ENCODE results near the gene FGF21.

Gene FGF21

GRCh38 chr19:48798937-48799336 lies 43.6 kb downstream of the FGF21 start:
- ChIA-PET CTCF (interaction anchor here (0.8 to 13.1 kb wide), 3 partner anchors 11 to 45 kb away, joined by 5 to 291 read pairs (median 5); partner anchors contain the start of gene HSD17B14), POLR2A (no interaction called here)
- no peak for DNase-seq (ENCODE audit: extremely low spot score)
- TF ChIP-seq CTCF (IDR thresholded peaks at IDR 0.05; ENCODE audit: control extremely low read depth, extremely low read depth, low read depth, missing control alignments), result no peak

GRCh38 chr19:48799358-48800300 lies 44.3 kb downstream of the FGF21 start:
- CTCF ChIA-PET, result interaction anchor here (0.8 to 13.1 kb wide), 4 partner anchors 11 to 45 kb away, joined by 3 to 291 read pairs (median 4); no protein-coding TSS in a partner anchor
- POLR2A ChIA-PET, result no interaction called here
- no peak for TF ChIP-seq CTCF (IDR thresholded peaks at IDR 0.05; ENCODE audit: control extremely low read depth, extremely low read depth, low read depth, missing control alignments)

GRCh38 chr19:48802623-48803022 lies 47.3 kb downstream of the FGF21 start:
- CTCF ChIA-PET, result interaction anchor here (1.2 to 4.2 kb wide), 4 partner anchors 9 to 39 kb away, joined by 3 to 20 read pairs (median 4); no protein-coding TSS in a partner anchor
- POLR2A ChIA-PET, result no interaction called here
- peak; percentile 0 for DNase-seq (ENCODE audit: extremely low spot score)

More at GRCh38 chr19:48799358-48800300, 44.3 kb downstream of the FGF21 start:
- DNase-seq (ENCODE audit: extremely low spot score), result no peak

GRCh38 chr19:48804496-48804895 lies 49.2 kb downstream of the FGF21 start:
- ChIA-PET CTCF (interaction anchor here (1.0 to 5.3 kb wide), 4 partner anchors 9 to 40 kb away, joined by 3 to 44 read pairs (median 12); no protein-coding TSS in a partner anchor), POLR2A (no interaction called here)
- no peak for TF ChIP-seq CTCF (IDR thresholded peaks at IDR 0.05; ENCODE audit: control extremely low read depth, extremely low read depth, low read depth, missing control alignments)
- DNase-seq (ENCODE audit: extremely low spot score), result no peak

More at GRCh38 chr19:48802623-48803022, 47.3 kb downstream of the FGF21 start:
- TF ChIP-seq CTCF (IDR thresholded peaks at IDR 0.05; ENCODE audit: control extremely low read depth, extremely low read depth, low read depth, missing control alignments), result no peak

GRCh38 chr19:48805452-48805851 lies 50.1 kb downstream of the FGF21 start:
- no peak for TF ChIP-seq CTCF (IDR thresholded peaks at IDR 0.05; ENCODE audit: control extremely low read depth, extremely low read depth, low read depth, missing control alignments)
- CTCF ChIA-PET, result interaction anchor here (2.2 to 5.3 kb wide), 3 partner anchors 10 to 37 kb away, joined by 11 to 44 read pairs (median 13); no protein-coding TSS in a partner anchor
- no peak for DNase-seq (ENCODE audit: extremely low spot score)
- POLR2A ChIA-PET, result no interaction called here

GRCh38 chr19:48806518-48806817 lies 51.1 kb downstream of the FGF21 start:
- CTCF ChIA-PET, result interaction anchor here (1.1 to 5.3 kb wide), 8 partner anchors 11 to 187 kb away, joined by 3 to 44 read pairs (median 8); partner anchors contain the start of genes GYS1, HSD17B14 and RUVBL2
- no peak for TF ChIP-seq CTCF (IDR thresholded peaks at IDR 0.05; ENCODE audit: control extremely low read depth, extremely low read depth, low read depth, missing control alignments)
- POLR2A ChIA-PET, result interaction anchor here (0.6 to 0.8 kb wide), 2 partner anchors 32 to 66 kb away, joined by 3 to 5 read pairs; partner anchors contain the start of gene PPP1R15A
- peak; percentile 75 for DNase-seq (ENCODE audit: extremely low spot score)

All from GM10248 (cell line).